HG03135 (cell line): ENCODE measurements around the gene APOO.
"Not testable (repeated sequence)": the region's sequence is repeated elsewhere in the genome, so short reads cannot be mapped to it uniquely, and the experiment has no call there.

Source experiments
- ATAC-seq: cut with Tn5 transposase; IDR thresholded peaks from one replicate; pipeline ENCODE4 v1.9.1; 2021; ENCODE audit warnings: mild to moderate bottlenecking, moderate library complexity; ENCODE audit not compliant: unreplicated experiment

APOO gene

DNA sequence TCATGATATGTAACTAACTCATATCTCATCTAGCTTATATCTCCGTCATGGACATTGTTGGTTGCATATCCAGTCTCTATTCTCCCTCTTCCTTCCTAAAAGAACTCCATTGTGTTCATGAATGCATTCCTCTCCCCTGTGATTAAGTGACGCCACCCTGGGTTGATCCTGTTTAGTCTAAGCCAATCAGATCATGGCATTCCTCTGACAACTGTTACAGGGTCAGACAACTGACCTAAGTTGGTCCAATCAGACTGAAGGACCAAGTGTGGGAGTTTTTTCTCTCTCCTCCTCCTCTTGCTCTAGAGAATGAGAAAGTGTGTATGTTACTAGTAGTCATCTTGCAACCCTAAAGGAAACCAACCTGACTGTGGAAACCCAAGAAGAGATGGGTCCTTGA lies 3.6 kb downstream of the APOO start:
- no peak for ATAC-seq

DNA sequence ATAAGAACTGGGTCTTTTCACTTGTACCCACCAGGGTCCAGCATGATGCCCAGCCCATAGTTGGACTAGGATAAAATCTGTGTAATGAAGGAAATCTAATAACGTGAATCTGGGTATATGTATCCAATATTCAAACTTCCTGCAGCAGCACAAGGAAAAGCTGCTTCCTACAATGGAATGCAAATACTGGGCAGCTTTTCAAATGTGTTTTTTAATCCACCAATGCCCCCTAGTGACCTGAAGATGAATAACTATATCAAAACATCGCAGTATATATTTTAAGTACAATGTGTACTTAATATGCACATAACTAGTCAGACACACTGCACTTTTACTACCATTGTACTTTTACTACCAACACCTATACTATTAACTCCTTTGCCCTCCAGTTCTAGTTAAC lies 5.3 kb downstream of the APOO start:
- no peak for ATAC-seq

DNA sequence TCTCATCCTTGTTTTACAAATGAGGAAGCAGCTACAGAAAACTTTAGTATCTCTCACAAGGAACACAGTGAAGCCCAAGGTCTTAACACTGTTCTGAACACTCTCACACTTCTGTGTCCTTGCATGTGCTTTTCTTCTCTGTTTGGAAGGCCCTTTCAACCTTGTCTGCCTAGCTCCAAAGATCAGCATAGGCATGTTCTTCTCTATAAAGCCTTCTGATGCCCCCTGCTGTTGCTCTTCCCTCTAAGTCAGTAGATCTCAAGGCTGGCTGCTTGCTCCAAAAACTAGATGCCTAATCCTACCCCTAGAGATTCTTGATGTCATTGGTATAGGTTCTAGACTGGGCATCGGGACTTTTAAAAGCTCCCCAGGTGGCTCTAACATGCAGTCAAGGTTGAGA lies 5.9 kb downstream of the APOO start:
- ATAC-seq, result peak; percentile 49

DNA sequence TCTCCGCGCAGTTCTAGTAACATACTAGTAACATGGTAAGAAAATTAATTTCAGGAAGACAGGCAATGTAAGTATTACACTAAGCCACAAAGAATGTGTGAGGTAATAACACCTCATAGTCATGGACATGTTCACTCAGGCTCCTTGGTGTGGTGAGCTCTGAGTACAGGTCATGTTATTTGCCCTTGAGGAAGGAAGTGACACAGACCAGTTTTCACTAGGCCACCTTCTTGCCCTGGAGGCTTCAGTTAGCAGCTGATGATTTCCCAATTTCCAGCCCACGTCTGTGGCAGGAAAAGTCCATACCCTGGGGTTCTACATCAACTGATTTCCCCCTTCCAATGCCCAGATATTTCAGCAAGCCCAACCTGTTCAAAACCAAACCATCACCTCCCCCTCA lies 6.7 kb downstream of the APOO start:
- ATAC-seq, result no peak

DNA sequence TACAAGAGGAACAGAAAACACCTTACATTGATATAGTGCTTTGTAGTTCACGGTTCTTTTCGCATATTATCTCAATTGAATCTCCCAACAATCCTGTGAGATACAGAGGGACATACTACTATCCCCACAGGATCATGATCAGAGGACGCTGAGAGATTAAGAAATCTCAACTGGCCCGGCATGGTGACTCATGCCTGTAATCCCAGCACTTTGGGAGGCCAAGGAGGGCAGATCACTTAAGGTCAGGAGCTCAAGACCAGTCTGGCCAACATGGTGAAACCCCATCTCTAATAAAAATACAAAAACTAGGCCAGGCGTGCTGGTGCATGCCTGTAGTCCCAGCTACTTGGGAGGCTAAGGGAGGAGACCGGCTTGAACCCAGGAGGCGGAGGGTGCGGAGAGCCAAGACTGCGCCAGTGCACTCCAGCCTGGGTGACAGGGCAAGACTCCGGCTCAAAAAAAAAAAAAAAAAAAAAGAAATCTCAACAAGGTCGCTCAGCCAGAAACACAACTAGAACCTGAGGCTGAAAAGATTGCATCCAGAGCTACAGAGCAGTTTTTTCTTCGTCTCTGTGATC lies 7.4 kb downstream of the APOO start:
- no peak for ATAC-seq

DNA sequence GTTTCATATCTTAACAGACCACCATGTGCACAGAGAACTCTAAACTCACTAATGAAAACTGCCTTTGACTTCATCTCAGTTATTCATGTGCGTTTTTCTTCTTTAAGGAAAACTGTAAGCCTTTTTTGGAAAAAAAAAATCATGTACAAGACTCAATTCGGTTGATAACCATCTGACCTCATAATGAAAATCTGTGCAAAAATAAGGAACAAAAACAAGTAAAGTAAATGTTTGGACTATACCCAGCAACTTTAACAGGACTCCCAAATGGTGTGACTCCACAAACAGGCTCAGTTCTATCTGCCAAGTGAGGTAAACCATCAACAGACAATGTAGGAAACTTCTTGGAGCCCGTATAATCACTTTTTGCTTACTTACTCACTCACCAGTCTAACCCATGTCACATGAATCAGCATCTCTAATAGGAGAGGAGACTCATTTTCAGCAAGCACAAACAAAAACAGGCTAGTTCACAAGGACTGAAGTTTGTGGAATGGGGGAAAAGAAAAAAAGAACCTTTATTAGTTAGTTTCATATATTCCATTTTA lies 9.3 kb downstream of the APOO start:
- no peak for ATAC-seq

DNA sequence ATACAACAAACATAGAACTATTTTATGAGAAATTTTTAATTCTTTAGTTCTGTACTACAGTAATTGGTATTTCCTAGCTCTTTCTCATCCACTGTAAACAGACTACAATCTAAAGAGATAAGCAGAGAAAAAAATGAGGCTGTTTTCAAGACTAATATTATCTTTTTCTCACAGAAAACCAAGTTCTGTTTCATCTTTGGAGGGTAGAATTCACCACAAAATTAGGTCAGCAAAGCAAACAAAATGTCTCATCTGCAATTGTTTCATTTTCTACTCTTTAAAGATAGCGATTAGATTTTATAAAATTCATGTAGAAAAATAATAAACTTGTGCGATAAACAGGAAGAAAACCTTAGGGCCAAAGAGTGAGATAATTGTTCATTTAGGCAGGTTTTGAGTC lies 10.8 kb downstream of the APOO start:
- no peak for ATAC-seq

DNA sequence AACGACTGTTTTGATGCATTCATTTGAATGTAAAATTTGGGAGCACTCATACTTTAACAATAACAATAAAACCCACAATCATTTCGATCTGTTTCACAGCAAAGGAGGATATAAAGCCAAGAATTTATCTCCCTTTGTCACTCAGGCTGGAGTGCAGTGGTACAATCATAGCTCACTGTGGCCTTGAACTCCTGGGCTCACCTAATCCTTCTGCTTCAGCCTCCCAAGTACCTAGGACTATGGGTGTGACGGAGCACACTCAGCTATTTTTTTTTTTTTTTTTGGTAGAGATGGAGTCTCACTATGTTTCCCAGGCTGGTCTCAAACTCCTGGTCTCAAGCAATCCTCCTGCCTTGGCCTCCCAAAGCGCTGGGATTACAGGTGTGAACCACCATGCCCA lies 11.2 kb downstream of the APOO start:
- not testable (repeated sequence) for ATAC-seq

DNA sequence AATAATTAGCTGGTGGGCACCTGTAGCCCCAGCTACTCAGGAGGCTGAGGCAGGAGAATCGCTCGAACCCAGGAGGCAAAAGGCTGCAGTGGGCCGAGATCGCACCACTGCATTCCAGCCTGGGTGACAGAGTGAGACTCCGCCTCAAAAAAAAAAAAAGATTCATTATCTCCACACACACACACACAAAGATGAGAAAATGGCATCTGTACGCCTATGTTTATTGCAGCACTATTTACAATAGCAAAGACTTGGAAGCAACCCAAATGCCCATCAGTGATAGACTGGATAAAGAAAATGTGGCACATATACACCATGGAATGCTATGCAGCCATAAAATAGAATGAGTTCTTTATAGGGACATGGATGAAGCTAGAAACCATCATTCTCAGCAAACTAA lies 12.7 kb downstream of the APOO start:
- not testable (repeated sequence) for ATAC-seq

DNA sequence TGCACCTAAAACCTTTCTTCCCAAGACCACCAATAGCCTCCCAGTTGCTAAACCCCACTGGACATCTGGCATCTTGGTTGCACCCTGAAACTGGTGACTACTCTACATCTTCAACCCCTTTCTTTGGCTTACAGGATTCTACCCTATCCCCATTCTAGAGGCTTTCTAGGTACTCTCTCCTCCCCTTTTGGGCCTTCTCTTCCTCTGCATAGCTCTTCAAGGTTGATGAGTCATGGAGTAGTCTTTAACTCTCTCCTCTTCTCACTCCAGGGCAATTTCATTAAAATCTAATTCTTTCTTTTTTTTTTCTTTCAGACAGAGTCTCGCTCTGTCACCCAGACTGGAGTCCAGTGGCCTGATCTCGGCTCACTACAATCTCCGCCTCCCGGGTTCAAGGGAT lies 16.8 kb downstream of the APOO start:
- ATAC-seq, result no peak

DNA sequence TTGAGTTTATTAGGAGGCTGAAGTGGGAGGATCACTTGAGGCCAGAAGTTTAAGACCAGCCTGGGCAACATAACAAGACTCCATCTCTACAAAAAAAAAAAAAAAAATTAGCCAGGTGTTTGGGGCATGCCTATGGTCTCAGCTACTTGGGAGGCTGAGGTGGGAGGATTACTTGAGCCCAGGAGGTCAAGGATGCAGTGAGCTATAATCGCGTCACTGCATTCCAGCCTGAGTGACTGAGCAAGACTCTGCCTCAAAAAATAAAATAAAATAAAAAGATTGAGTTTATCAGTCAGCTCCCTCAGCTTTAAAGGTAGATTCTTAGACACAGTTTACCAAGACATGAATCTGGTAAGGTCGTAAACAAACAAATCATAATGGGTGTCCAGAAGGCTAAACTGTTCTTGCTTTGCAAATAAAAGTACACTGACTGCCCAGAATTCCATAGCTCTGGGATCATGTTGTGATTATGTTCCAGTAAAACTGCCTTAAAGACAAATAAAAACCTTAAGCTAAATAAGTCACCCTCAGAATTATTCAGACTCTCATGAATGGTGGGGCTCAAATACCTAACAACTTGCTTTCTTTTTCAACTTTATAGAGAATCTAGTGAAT lies 18.7 kb downstream of the APOO start:
- ATAC-seq, result no peak

DNA sequence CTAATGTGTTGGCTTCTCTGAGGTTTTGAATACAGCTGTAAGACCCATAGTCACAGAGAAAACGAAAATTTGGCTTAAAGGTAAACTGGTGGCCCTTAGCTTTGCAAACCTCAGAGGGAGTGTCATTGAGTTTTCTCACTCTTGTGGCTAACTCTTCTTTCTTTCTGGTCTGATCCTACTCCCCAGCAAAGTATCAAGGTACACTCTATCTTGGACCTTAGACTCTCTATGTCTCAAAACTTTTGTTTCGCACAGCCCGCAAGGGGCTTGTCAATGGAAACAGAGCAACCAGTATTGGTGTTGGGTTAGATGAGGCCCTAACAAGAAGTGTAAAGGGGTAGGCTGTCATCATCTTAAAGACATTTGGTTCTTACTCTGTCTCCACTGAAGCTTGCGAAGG lies 19.8 kb downstream of the APOO start:
- no peak for ATAC-seq

DNA sequence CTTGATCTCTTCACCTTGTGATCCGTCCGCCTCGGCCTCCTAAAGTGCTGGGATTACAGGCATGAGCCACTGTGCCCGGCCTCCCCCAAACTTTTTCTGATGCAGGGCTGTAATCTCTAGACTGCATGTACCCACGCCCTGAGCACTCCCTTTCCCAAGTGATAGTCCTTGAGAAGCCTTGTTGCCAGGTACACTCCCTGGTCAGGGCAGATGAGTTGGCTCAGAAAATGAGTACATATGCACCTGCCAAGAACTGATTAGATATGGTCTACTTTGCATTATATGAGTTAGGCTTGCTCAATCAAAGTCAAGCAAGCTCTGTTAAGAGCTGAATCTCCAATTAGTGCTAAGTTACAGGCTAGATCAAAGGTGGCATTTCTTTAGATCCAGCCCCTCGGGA lies 20.3 kb downstream of the APOO start:
- no peak for ATAC-seq

DNA sequence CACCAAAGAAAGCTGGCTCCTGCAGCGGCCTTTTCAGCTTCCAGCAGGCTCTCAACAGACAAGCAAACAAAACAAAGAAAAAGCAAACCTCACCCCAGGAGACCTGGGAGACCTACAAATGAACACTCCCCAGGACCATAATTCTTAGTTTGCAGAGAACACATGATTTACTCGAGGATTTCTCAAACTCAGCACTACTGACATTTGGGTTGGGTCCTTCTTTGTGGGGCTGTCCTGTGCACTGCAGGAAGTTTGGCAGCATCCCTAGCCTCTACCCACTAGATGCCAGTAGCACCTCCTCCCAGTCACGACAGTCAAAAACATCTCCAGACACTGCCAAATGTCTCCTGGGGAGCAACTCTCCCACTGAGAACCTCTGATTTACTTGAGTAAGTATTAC lies 21.9 kb downstream of the APOO start:
- no peak for ATAC-seq

DNA sequence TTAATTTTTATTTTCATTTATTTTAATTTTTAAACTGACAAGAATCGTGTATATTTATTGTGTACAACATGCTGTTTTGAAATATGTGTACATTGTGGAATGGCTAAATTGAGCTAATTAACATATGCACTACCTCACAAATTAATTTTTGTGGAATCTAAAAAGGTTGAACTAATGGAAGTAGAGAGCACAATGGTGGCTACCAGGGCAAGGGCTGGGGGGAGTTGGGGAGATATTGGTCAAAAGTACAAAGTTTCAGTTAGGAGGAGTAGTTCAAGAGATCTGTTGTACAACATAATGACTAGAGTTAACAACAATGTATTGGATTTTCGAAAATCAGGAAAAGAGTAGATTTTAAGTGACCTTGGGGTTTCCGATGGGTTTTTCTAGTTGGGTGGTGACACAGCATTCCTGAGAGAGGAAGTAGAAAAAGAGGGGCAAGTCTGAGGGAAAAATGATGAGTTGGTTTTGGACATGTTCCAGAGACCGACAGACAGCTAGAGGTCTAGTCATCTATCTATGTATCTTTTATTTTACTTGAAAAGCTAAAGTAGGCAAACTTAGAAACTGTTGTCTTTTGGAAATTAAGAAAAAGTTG lies 23.2 kb downstream of the APOO start:
- no peak for ATAC-seq

DNA sequence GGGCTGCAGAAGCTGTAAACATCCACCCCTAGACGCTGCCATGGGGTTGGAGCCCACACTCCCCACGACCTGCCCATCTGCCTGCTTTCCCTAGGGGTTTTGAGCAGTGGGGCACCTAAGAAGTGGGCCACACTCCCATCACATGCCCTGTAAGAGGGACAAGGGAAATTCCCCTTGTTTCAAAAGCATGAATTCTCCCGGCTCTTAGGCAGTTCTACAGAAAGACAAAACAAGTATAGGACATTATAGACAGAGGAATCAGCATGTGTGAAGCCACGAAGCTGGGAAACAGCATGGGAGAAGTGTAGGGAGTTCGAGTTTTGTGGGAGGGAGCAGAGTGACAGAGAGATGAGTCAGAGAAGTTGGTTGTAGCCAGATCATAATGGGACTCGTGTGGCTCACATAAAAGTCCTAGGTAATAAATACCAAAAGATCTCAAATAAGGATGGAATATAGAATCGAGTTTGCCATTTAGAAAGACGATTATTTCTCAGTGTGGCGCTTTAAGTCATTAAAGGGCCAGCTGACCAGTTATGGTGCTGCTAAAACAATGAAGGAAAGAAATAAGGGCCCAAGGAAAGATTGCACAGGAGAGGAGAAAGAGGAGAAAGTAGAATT lies 23.9 kb downstream of the APOO start:
- no peak for ATAC-seq

DNA sequence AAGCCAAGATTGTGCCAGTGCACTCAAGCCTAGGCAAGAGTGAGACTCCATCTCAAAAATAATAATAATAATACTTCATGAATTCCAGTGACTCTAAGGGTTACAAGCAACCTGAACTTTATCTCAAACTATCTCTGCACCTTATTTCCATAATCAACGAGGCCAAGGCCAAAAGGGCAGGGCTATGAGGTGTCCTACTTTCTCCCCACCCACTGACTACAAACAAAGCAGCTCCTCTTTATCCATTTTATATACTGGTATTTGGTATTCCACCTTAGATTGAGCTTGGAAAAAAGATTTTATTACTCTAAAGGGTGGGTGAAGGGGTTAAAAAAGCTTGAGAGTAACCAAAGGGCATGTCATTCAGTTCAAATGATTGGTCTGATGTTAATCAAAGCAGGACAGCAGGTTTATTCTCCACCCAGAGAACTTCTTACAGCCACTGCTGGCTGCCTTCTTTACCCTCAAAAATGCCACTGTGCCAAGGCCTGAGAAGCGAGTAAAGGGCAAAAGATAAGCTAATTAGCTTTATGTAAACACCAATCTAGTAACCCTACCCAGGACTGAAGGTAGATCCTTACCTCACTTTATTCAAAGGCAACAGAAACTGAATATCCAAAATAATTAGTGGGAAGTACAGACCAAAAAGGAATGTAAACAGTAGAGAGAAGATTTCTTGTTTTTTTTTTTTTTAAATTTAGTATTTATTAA lies 28.2 kb downstream of the APOO start:
- no peak for ATAC-seq

DNA sequence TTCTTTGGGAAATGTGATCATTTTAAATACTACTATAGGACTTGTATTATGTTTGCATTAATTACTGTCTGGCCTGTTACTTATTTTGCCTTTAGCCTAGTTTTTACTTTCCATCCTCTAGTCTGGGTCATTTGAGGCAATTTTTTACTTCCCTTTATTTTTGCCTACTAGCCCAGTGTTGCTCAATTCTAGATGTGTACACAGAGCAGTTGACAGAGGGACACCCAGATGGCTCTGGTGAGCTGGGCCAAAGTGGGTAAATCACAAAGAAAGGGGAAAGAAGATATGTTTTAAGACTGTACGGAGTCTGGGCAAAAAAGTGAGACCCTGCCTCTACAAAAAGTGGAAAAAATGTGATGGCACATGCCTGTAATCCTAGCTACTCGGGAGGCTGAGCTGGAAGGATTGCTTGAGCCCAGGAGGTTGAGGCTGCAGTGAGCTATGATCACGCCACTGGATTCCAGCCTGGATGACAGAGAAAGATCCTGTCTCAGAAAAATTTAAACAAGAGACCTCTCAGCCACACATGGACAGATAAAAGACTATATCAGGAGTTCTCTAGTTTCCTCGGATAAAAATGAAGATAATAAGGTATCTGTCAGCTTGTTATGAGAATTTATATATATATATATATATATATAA lies 35.7 kb downstream of the APOO start:
- no peak for ATAC-seq

DNA sequence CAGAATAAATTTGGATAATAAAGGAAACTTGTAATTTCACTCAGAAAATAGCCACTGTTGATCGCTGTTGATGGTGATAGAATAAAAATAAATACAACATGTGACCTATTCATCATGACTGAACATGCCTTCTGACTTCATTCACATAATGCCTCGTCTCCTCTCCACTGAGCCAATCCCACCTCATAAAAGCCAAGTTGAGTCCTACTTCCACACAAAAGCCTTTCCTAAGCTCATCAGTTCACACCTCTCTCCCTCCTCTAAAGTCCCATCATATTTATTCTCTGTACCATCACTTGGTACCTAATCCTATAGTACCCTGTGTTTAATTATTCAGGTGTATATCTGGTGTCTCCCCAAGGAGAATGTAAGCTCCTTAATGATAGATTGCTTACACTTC lies 37.7 kb downstream of the APOO start:
- ATAC-seq, result no peak

DNA sequence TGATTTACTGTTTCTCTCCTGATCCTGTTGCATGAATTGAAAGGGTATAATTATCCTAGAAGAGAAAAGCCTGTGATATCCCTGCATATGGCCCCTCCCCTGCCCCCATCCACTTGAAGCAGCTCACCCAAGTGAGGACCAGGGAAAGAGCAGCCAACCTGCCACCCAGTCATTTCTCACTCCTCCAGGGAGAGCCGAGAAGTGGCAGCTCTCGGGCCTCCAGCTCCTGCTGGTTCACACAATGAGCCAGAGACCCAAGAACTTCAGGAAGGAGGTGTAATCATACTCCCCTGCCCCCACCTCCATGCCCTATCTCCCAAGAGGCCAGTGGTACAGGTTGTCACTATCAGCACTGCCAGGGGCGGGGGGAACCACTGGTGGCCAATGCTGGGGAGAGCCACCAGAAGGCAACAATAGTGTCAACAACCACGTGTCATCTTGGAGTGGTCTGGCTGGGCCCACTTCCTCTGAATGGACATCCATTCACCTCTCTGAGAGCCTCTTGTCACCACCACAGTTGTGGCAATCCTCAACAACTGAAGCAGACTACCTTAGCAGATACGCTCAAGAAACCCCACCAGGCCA lies 42.9 kb downstream of the APOO start:
- ATAC-seq, result no peak

DNA sequence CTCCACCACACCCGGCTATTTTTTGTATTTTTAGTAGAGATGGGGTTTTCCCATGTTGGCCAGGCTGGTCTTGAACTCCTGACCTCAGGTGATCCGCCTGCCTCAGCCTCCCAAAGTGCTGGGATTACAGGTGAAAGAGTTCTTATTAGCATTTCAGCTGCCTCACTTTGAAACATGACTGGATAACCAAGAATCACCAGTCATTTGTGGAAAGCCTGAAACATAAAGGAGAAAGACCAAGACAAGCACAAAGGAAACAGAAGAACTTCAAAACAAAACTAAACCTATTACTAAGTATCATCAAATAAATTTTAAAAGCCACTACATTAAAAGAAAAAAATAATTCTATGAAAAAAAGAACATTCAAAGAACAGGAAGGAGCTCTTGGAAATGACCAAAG lies 45.8 kb downstream of the APOO start:
- ATAC-seq, result not testable (repeated sequence)
